ENCODE results near the gene SNCA.

DNA sequence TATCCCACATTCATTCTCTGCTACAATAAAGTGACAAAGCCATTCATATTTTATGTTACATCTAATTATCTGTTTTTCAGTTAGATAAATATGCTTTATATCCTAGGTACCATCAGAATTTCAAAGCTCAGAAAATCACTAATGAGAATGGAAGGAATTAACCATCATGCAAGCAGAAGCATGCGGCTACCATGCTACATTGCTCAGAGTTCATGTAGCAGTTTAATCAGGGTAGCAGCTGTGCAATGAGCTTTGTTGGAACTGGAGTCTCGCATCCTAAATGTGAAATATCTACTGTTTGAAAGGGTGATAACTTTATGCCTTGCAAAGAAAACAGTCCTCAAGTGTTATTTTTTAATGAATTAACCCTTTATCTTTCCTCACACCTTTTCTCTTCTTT, 77.5 kb downstream of the SNCA start:
- TF ChIP-seq POLR2A (IDR thresholded peaks at IDR 0.05; ENCODE audit: extremely low read depth, insufficient read length), result no peak
- TF ChIP-seq, protein P1, sequence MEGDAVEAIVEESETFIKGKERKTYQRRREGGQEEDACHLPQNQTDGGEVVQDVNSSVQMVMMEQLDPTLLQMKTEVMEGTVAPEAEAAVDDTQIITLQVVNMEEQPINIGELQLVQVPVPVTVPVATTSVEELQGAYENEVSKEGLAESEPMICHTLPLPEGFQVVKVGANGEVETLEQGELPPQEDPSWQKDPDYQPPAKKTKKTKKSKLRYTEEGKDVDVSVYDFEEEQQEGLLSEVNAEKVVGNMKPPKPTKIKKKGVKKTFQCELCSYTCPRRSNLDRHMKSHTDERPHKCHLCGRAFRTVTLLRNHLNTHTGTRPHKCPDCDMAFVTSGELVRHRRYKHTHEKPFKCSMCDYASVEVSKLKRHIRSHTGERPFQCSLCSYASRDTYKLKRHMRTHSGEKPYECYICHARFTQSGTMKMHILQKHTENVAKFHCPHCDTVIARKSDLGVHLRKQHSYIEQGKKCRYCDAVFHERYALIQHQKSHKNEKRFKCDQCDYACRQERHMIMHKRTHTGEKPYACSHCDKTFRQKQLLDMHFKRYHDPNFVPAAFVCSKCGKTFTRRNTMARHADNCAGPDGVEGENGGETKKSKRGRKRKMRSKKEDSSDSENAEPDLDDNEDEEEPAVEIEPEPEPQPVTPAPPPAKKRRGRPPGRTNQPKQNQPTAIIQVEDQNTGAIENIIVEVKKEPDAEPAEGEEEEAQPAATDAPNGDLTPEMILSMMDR (IDR thresholded peaks at IDR 0.05; ENCODE audit: low read depth, low read length), result no peak

All from NB4 (cell line).